ENCODE results near the gene ZNF592. TPM values are rescaled to one million over a fixed set of nuclear protein-coding genes. Genes with fewer than 3 reads are reported as not detected.

ZNF592 gene
- total RNA-seq, 2 donors from 2014 or later: 9.7 to 18.4 TPM

GRCh38 chr15:84764989-84765388, 16.6 kb downstream of the ZNF592 start:
- TF ChIP-seq CTCF (IDR thresholded peaks at IDR 0.05): no peak
- Histone ChIP-seq H3K36me3 (peaks cover 44% of the 10 kb centered on the region), H3K27me3 (no peaks in the 10 kb centered on the region), H3K4me1 (peaks cover 0 to 40% of the 10 kb centered on the region in 2 donors), H3K4me3 (no peak overlapping the region), H3K9me3 (no peaks in the 10 kb centered on the region), H3K27ac (no peak overlapping the region)
- no peak for DNase-seq (ENCODE audit: low spot score)

- peaks cover 44% of the 10 kb centered on the region for H3K36me3 ChIP-seq
Measured at GRCh38 chr15:84765675-84766074, 17.3 kb downstream of the ZNF592 start.

GRCh38 chr15:84766461-84767035, 18.2 kb downstream of the ZNF592 start:
- Histone ChIP-seq H3K4me1 (peaks cover 0 to 26% of the 10 kb centered on the region in 2 donors), H3K27me3 (no peaks in the 10 kb centered on the region), H3K9me3 (no peaks in the 10 kb centered on the region), H3K4me3 (no peak overlapping the region), H3K27ac (no peak overlapping the region), H3K36me3 (peaks cover 44% of the 10 kb centered on the region)
- DNase-seq (ENCODE audit: low spot score): no peak
- no peak for TF ChIP-seq CTCF (IDR thresholded peaks at IDR 0.05)

More at GRCh38 chr15:84765675-84766074, 17.3 kb downstream of the ZNF592 start:
- no peak overlapping the region for H3K4me3 ChIP-seq
- H3K9me3 ChIP-seq: no peaks in the 10 kb centered on the region
- peaks cover 0 to 33% of the 10 kb centered on the region in 2 donors for H3K4me1 ChIP-seq
- no peak overlapping the region for H3K27ac ChIP-seq
- no peak for DNase-seq (ENCODE audit: low spot score)
- no peak for TF ChIP-seq CTCF (IDR thresholded peaks at IDR 0.05)
- H3K27me3 ChIP-seq: no peaks in the 10 kb centered on the region

GRCh38 chr15:84772031-84772430, 23.6 kb downstream of the ZNF592 start:
- no peak overlapping the region for H3K4me3 ChIP-seq
- no peaks in the 10 kb centered on the region for H3K27me3 ChIP-seq
- H3K27ac ChIP-seq: no peak overlapping the region
- H3K4me1 ChIP-seq: peaks cover 0 to 13% of the 10 kb centered on the region in 2 donors
- no peaks in the 10 kb centered on the region for H3K9me3 ChIP-seq
- no peak for TF ChIP-seq CTCF (IDR thresholded peaks at IDR 0.05)
- peaks cover 26% of the 10 kb centered on the region for H3K36me3 ChIP-seq
- no peak for DNase-seq (ENCODE audit: low spot score)

- H3K4me3 ChIP-seq: no peak overlapping the region
- DNase-seq (ENCODE audit: low spot score): no peak
- peaks cover 0 to 13% of the 10 kb centered on the region in 2 donors for H3K4me1 ChIP-seq
- H3K27ac ChIP-seq: no peak overlapping the region
- no peaks in the 10 kb centered on the region for H3K9me3 ChIP-seq
- peaks cover 21% of the 10 kb centered on the region for H3K36me3 ChIP-seq
- TF ChIP-seq CTCF (IDR thresholded peaks at IDR 0.05): no peak
- H3K27me3 ChIP-seq: no peaks in the 10 kb centered on the region
Measured at GRCh38 chr15:84772467-84772866, 24.1 kb downstream of the ZNF592 start.

- Histone ChIP-seq H3K27ac (no peak overlapping the region), H3K9me3 (no peaks in the 10 kb centered on the region), H3K4me3 (no peak overlapping the region), H3K36me3 (peaks cover 11% of the 10 kb centered on the region), H3K4me1 (peaks cover 0 to 13% of the 10 kb centered on the region in 2 donors), H3K27me3 (no peaks in the 10 kb centered on the region)
- DNase-seq (ENCODE audit: low spot score): no peak
- TF ChIP-seq CTCF (IDR thresholded peaks at IDR 0.05): no peak
Measured at GRCh38 chr15:84773716-84774115, 25.3 kb downstream of the ZNF592 start.
